Smooth muscle cell (in vitro differentiated cells): ENCODE results near the gene SNX21. TPM values are rescaled to one million over a fixed set of nuclear protein-coding genes. Genes with fewer than 3 reads are reported as not detected.

Experiments
- DNase-seq: peaks from one replicate; lab custom pipeline; 2025; ENCODE audit not compliant: unreplicated experiment; lab: John Stamatoyannopoulos, UW
- H2AFZ ChIP-seq: fragments of 200-600 bp; sonication (generic); 2 replicates; pipeline ENCODE4 v1.6.0; 2016; ENCODE audit warnings: antibody characterized with exemption, low read depth, mild to moderate bottlenecking
- H3F3A ChIP-seq: fragments of 200-600 bp; sonication (generic); 2 replicates; pipeline ENCODE4 v1.6.0; 2017; ENCODE audit warnings: antibody characterized with exemption, low read depth
- H3K27ac ChIP-seq: fragments of 200-600 bp; sonication (generic); 2 replicates; pipeline ENCODE4 v1.5.1; 2016; ENCODE audit warnings: low read depth, mild to moderate bottlenecking
- H3K27me3 ChIP-seq: fragments of 200-600 bp; sonication (generic); 2 replicates; pipeline ENCODE4 v1.6.1; 2016; ENCODE audit warnings: low read depth, mild to moderate bottlenecking
- H3K36me3 ChIP-seq: fragments of 200-600 bp; sonication (generic); 2 replicates; pipeline ENCODE4 v1.5.1; 2016; ENCODE audit warnings: low read depth
- H3K4me1 ChIP-seq: fragments of 200-600 bp; sonication (generic); 2 replicates; pipeline ENCODE4 v1.5.1; 2016; ENCODE audit warnings: low read depth
- H3K4me2 ChIP-seq: fragments of 200-600 bp; sonication (generic); 2 replicates; pipeline ENCODE4 v1.6.0; 2016; ENCODE audit warnings: mild to moderate bottlenecking
- H3K4me3 ChIP-seq: fragments of 200-600 bp; sonication (generic); 2 replicates; pipeline ENCODE4 v1.5.1; 2016; ENCODE audit warnings: mild to moderate bottlenecking
- H3K79me2 ChIP-seq: fragments of 200-600 bp; sonication (generic); 2 replicates; pipeline ENCODE4 v1.6.0; 2016; ENCODE audit warnings: low read depth, mild to moderate bottlenecking
- H3K9ac ChIP-seq: fragments of 200-600 bp; sonication (generic); 2 replicates; pipeline ENCODE4 v1.6.0; 2016; ENCODE audit warnings: low read depth
- H3K9me3 ChIP-seq: fragments of 200-600 bp; sonication (generic); replicated peaks from 2 replicates; pipeline ENCODE4 v1.5.1; 2016; ENCODE audit warnings: low read depth
- H4K20me1 ChIP-seq: fragments of 200-600 bp; sonication (generic); 2 replicates; pipeline ENCODE4 v1.6.0; 2016; ENCODE audit warnings: low read depth
- CTCF ChIP-seq: fragments of 200-600 bp; sonication (generic); IDR thresholded peaks from 2 replicates; pipeline ENCODE4 v1.5.1; 2017; ENCODE audit warnings: borderline replicate concordance, mild to moderate bottlenecking, antibody characterized with exemption; ENCODE audit not compliant: insufficient read depth, poor library complexity, severe bottlenecking
- WGBS: methylation state at CpG from one replicate; pipeline ENCODE4 v1.1.7; 2016; ENCODE audit warnings: low lambda C conversion rate; 5-methylcytosine and 5-hydroxymethylcytosine counted together
- polyA plus RNA-seq: library from polyadenylated mRNA; unstranded; fragments of >200 nt; fragmentation: Nextera tagmentation; extraction: Ambion mirVana; gene quantifications from 2 replicates; pipeline ENCODE4 v1.2.1, GENCODE V29; 2016
- total RNA-seq: library from RNA; depleted of rRNA; stranded (reverse); fragments of >200 nt; gene quantifications from 2 replicates; pipeline ENCODE4 v1.2.3, GENCODE V29; 2014

Gene SNX21
- total and polyA plus RNA-seq, 2 experiments from 2014 or later = 14.4 to 14.7 TPM

GRCh38 chr20:45813006-45813340, 20.6 kb upstream of the SNX21 start:
- H4K20me1 ChIP-seq = no peaks in the 10 kb centered on the region
- peak overlapping the region; percentile 97 for H3K4me2 ChIP-seq
- peak overlapping the region; percentile 89 for H3K4me3 ChIP-seq
- no peak overlapping the region for H3K27ac ChIP-seq
- peak overlapping the region; percentile 47 for H3K9ac ChIP-seq
- WGBS = 2% methylated on average over 10 of the region's 11 CpGs
- peaks cover 30% of the 10 kb centered on the region for H3F3A ChIP-seq
- peak overlapping the region; percentile 67 for H2AFZ ChIP-seq
- peaks cover 4% of the 10 kb centered on the region for H3K36me3 ChIP-seq
- H3K27me3 ChIP-seq = no peaks in the 10 kb centered on the region
- peaks cover 24% of the 10 kb centered on the region for H3K79me2 ChIP-seq
- no peaks in the 10 kb centered on the region for H3K9me3 ChIP-seq
- no peak for DNase-seq
- TF ChIP-seq CTCF = no peak
- H3K4me1 ChIP-seq = no peaks in the 10 kb centered on the region

GRCh38 chr20:45813489-45813888, 20.1 kb upstream of the SNX21 start:
- no peak for DNase-seq
- no peaks in the 10 kb centered on the region for H3K27me3 ChIP-seq
- peaks cover 4% of the 10 kb centered on the region for H3K36me3 ChIP-seq
- no peak overlapping the region for H3K9ac ChIP-seq
- peak overlapping the region; percentile 97 for H3K4me2 ChIP-seq
- peaks cover 24% of the 10 kb centered on the region for H3K79me2 ChIP-seq
- H3K4me3 ChIP-seq = peak overlapping the region; percentile 89
- no peak overlapping the region for H2AFZ ChIP-seq
- no peak overlapping the region for H3K27ac ChIP-seq
- no peaks in the 10 kb centered on the region for H3K9me3 ChIP-seq
- no peaks in the 10 kb centered on the region for H4K20me1 ChIP-seq
- no peak for TF ChIP-seq CTCF
- H3K4me1 ChIP-seq = no peaks in the 10 kb centered on the region
- WGBS = 61% methylated on average over 7 of the region's 7 CpGs
- H3F3A ChIP-seq = peaks cover 35% of the 10 kb centered on the region

GRCh38 chr20:45814314-45814713, 19.3 kb upstream of the SNX21 start:
- Histone ChIP-seq H2AFZ (no peak overlapping the region), H3K27ac (no peak overlapping the region), H3K4me1 (no peaks in the 10 kb centered on the region), H3F3A (peaks cover 37% of the 10 kb centered on the region), H4K20me1 (no peaks in the 10 kb centered on the region), H3K79me2 (peaks cover 24% of the 10 kb centered on the region), H3K4me2 (no peak overlapping the region), H3K9ac (no peak overlapping the region), H3K4me3 (no peak overlapping the region), H3K27me3 (no peaks in the 10 kb centered on the region), H3K36me3 (peaks cover 4% of the 10 kb centered on the region), H3K9me3 (no peaks in the 10 kb centered on the region)
- no peak for DNase-seq
- no peak for TF ChIP-seq CTCF
- 72% methylated on average over 3 of the region's 3 CpGs for WGBS

- H3K4me2 ChIP-seq = no peak overlapping the region
- H3K79me2 ChIP-seq = peaks cover 24% of the 10 kb centered on the region
- H3K27me3 ChIP-seq = no peaks in the 10 kb centered on the region
- H3F3A ChIP-seq = peaks cover 21% of the 10 kb centered on the region
- no peak overlapping the region for H2AFZ ChIP-seq
- no peaks in the 10 kb centered on the region for H3K9me3 ChIP-seq
- H3K4me1 ChIP-seq = no peaks in the 10 kb centered on the region
- H3K9ac ChIP-seq = peak overlapping the region; percentile 60
- no peak for DNase-seq
- no peaks in the 10 kb centered on the region for H3K36me3 ChIP-seq
- peak overlapping the region; percentile 62 for H3K27ac ChIP-seq
- WGBS = 90% methylated on average over 3 of the region's 3 CpGs
- H3K4me3 ChIP-seq = no peak overlapping the region
- H4K20me1 ChIP-seq = no peaks in the 10 kb centered on the region
- no peak for TF ChIP-seq CTCF
Observed at GRCh38 chr20:45816951-45817350, 16.6 kb upstream of the SNX21 start.
